AG10803 (cell line): ENCODE data around the gene TMEM150C.

Experiments
- DNase-seq: peaks from one replicate; pipeline ENCODE4 v3.0.0; 2010; ENCODE audit warnings: low read depth
- H3K4me3 ChIP-seq: 2 replicates; pipeline ENCODE4 v1.5.1; 2011; ENCODE audit warnings: mild to moderate bottlenecking, low read length, control low read depth
- TF ChIP-seq, protein P1 (sequence below): conservative IDR thresholded peaks from 2 replicates; pipeline ENCODE4 v1.5.1; 2011; ENCODE audit warnings: mild to moderate bottlenecking, low read length, control low read depth, inconsistent platforms

Gene TMEM150C

DNA sequence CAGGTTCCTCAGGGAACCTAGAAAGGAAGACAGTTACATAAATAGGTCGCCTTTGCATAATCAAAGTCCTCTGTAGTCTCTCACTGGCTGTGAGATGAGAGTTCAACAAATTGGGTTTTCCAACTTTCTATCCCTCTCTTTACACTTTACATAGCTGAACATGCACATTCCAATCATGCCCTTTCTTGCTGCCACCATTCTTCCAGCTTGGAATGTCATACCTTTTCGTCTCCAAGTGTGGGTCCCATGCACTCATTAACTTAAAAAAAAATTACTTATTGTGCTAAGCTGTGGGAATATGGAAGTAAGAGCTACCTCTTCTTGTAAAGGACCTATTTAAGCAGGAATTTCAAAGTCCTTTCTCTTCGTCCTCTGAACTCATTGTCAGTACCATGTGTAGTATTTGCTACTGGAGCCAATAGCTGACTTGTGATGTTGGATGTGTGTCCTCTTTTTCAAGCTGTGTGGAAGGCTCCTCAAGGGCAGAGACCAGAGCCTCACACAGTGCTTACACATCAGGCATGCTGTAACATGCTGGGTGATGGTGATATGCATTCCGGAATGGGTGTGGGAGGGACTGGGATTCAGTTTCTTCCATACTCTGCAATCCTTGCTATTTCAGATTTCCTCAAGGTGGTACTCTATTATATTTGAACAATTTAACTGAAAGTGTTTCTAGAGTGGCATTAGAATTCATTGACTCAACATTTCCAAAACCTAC, 124.3 kb downstream of the TMEM150C start:
- no peak overlapping the region for H3K4me3 ChIP-seq
- TF ChIP-seq, protein P1, sequence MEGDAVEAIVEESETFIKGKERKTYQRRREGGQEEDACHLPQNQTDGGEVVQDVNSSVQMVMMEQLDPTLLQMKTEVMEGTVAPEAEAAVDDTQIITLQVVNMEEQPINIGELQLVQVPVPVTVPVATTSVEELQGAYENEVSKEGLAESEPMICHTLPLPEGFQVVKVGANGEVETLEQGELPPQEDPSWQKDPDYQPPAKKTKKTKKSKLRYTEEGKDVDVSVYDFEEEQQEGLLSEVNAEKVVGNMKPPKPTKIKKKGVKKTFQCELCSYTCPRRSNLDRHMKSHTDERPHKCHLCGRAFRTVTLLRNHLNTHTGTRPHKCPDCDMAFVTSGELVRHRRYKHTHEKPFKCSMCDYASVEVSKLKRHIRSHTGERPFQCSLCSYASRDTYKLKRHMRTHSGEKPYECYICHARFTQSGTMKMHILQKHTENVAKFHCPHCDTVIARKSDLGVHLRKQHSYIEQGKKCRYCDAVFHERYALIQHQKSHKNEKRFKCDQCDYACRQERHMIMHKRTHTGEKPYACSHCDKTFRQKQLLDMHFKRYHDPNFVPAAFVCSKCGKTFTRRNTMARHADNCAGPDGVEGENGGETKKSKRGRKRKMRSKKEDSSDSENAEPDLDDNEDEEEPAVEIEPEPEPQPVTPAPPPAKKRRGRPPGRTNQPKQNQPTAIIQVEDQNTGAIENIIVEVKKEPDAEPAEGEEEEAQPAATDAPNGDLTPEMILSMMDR: no peak
- DNase-seq: peak; percentile 37

DNA sequence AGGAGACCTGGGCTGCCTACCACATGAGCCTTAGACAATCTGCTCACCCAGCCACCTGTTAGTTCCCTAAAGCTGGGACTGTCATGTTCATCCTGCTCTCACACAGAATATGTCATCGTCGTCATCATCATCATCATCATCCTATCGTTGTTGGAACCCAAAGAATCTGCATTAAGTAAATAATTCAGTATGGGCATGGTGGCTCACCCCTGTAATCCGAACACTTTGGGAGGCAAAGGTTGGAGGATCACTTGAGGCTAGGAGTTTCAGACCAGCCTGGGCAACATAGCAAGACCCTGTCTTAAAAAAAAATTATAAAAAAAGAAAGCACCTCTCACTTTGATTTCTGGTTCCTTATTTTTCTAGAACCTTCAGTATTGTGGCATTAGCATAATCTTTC, 125.0 kb downstream of the TMEM150C start:
- TF ChIP-seq, protein P1: no peak
- no peak for DNase-seq
- H3K4me3 ChIP-seq: no peak overlapping the region

DNA sequence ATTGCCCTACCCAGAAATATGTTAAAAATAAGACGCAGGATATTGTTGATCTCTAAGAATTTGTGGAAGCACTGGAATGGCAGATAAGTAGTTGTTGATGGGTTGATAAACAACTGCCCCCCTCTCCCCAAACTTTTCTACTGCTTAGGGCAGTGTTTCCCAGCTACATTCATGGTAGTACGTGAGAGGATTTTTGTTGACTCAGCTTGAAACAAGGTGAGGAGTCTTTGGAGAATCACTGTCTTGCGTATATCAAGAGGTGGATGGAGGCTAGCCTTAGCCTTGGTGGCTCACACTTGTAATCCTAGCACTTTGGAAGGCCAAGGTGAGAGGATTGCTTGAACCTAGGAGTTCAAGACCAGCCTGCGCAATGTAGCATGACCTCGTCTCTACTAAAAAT, 125.7 kb downstream of the TMEM150C start:
- no peak overlapping the region for H3K4me3 ChIP-seq
- TF ChIP-seq, protein P1: no peak
- no peak for DNase-seq

DNA sequence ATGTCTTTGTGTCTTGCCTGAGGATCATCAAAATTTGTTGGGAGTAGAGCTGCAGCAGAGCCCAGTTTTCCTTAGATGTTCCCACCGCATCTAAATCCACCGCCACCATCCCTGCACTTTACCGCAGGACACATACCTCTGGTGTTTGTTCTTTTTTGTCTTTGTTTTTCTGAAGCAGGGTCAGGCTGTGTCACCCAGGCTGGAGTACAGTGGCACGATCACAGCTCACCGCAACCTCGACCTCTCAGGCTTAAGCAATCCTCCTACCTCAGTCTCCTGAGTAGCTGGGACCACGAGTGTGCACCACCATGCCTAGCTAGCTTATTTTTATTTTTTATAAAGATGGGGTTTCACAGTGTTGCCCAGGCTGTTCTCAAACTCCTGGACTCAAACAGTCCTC, 126.8 kb downstream of the TMEM150C start:
- no peak overlapping the region for H3K4me3 ChIP-seq
- DNase-seq: no peak
- TF ChIP-seq, protein P1: no peak

DNA sequence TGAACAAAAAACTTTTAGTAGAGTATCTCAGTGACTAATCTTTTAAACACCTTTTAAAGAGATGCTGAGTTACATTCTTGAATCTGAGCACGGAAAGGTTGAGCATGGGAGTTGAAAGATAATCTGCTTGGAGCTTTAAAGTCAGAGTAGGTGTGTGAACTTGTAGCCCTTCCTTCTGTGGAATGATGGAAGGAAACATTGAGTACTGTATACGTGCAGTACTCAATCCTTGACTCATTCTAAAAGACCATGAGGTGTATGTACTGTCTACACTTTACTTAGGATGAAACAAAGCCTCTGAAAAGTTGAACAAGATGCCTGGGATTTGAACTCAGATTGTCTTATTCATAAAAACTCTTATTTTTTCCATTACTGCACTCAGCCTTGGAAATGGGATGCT, 128.0 kb downstream of the TMEM150C start:
- H3K4me3 ChIP-seq: no peak overlapping the region
- no peak for DNase-seq
- TF ChIP-seq, protein P1: no peak
